DMS153 treated with DMSO at 0.1 percent for 48 hours (cell line): Measurements from ENCODE around the gene PPP2R1B.

Experiments
- DNase-seq: peaks from one replicate; lab custom pipeline; 2025; ENCODE audit not compliant: unreplicated experiment; lab: John Stamatoyannopoulos, UW

PPP2R1B gene

DNA sequence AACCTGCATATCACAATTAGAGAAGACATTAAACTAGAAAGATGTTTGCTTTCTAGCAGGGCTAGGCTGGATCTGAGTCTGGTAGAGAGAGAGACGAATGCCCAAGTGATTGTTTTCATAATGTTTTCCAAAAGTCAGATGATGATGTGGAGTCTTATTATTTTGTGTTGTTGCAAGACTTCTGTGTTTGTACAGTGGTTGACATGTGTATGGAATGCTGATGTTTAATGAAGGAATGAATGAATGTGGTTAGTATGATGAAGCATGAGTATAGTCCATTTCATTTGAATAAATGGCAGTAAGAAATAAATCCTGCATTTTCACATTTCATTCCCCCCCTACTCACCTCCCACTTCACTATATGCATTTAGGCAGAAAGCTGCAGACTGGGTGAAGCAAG, 69.6 kb downstream of the PPP2R1B start:
- DNase-seq: no peak

DNA sequence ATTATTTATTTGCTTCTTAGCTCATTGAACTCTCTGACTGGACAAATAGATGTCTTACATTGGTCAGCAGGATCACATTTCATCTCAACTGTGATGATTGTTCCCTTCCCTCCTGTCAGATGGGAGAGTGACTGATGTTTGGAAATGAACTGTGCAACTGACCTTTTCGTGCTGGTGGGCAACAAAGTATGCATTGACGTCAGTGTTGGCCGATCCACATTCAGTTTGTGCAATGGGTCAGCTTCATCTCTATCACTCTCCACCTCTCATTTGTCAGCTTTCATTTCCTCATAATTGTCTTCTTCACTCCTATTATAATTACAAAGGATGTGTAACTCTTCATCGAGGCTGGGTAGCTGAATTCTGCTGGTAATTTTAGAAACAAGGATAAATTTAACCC, 71.3 kb downstream of the PPP2R1B start:
- DNase-seq: no peak

DNA sequence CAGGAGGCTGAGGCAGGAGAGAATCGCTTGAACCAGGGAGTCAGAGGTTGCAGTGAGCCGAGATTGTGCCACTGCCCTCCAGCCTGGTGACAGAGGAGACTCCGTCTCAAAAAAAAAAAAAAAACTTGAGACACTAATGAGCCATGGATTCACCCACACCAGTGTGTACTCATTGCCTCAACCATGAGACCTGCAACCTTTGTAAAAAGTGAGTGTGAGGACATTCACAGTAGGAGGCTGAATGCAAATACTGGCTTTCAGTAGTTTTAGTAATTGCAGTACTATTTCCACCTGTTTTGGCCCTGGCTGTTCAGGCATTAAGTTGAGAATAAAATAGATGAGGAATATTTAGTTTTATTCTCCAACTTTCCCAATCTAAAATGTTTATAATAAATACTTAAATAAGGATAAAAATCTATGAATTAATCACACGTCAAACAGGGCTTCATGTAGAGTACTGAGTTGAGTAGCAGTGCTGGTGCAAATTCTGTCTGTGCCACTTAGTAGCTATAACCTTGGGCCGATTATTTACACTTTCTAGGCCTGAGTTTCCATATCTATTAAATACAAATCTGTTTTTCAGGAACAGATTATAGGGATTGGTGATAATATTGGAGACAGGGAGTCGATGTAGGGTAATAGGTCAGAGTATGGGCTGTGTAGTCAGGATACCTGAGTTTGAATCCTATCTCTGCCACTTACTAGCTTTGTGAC, 72.8 kb downstream of the PPP2R1B start:
- DNase-seq: no peak

DNA sequence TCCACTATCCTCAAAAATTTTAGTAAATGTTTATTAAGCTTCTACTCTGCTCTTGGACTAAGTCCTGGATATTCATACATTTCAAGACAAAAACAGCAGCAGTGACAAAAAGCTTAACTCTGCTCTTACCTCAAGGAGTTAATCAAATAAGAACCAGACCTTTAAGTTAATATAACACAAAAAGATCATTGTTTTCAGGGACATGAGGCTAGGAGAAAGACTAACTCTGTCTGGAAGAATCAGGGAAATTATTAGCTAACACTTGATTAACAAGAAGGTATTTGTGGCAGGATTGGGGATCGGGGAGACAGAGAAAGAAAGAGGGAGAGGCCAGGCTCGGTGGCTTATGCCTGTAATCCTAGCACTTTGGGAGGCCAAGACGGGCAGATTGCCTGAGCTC, 74.4 kb downstream of the PPP2R1B start:
- no peak for DNase-seq

DNA sequence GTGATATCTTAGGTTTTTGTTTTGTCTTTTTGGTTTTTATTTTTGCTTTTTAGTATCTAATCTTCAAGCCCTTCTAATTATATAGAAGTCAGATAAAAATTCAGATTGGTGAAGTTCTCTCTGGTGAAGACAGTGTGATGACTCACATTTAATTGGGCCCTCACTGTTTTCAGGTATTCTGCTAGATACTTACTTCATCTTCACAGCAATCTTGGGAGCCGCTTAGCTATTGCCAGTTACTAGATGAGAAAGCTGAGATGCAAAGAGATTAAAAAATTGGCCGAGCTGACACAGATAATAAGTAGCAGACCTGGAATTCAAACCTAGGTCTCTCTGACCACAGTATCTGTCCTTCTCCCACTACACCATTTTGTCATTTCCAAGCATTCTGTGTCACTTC, 75.0 kb downstream of the PPP2R1B start:
- no peak for DNase-seq

DNA sequence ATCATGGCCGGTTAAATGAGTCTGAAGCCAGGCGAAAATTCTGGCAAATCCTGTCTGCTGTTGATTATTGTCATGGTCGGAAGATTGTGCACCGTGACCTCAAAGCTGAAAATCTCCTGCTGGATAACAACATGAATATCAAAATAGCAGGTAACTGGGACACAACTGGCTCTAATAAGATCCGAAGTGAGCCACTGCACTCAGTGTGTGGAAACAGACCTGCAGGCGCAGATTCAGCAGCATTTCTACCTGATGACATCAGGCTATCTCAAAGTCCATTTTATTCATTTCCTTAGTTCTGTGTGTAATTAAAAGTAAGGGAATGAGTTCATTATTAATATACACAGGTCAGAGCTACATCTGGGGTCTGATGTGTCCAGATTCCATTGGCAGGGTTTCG, 78.2 kb downstream of the PPP2R1B start:
- no peak for DNase-seq

DNA sequence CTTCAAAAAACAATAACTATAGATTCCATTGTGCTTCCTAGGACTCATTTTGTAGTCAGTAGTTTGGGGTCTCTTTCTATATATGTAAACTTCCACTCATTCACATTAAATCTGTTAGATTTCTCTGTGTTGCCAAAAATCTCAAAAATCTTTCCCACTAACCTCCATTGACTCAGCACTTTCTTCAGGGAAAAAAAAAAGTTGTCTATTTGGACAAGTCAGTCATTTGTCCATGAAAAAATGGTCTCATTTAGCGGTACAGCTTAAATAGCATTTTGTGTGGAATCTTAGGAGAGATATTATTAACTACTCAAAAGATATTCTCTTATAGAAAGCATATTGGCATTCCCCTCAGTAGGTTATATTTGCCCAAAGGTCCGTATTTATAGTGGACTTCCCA, 81.9 kb downstream of the PPP2R1B start:
- DNase-seq: no peak

DNA sequence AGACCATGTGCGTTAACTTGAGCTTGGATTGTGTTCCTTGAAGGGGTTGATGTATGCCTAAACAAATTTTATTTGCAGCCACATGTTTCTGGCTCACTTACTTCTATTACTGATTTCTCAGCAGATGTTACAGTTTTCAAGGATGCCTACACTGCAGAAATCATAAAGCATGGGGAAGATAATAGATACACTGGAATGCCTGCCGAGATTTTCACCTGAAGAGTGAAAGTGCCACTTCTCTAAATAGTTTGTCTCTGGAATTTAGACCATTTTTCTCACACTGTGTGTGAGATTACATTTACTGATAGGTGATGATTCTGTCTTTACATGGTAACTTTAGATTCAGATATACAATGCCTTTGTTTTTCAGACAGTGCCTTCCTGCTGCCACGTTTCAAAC, 82.4 kb downstream of the PPP2R1B start:
- no peak for DNase-seq

DNA sequence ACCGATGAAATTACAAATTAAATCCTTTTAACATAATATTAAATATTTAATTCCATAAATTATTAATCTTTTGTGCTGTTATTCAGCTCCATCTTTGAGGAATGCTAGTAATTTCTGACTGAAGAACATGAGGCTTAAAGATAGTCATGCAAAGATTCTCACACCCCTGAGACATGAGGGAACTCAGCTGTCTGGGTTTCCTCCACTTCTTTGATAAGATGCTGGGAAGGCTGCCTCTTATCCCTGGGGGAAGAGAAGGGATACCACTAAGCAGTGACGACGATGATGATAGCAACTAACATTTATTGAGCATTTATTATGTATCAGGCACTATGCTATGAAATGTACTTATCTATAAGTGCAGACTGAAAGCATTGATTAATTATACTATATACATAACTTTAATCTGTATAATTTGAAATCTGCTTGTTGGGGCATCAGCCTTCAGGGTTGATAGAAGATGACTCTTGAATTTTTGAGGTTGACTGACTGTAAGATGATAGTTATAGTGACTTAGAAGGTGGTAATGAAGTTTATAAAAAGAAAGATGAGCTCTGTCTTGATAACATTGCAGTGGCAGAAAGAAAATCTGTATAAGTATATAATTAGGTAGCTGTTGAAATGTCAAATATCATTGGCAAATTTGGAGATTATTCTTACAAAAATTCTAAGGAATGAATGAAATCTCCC, 85.6 kb downstream of the PPP2R1B start:
- no peak for DNase-seq
